Measurements from ENCODE around the gene RSPO1. TPM values are rescaled to one million over a fixed set of nuclear protein-coding genes. Genes with fewer than 3 reads are reported as not detected.
A peak's percentile ranks its signal among the peaks of the same experiment; 100 is the strongest.
"Not testable (repeated sequence)": the region's sequence is repeated elsewhere in the genome, so short reads cannot be mapped to it uniquely, and the experiment has no call there.

RSPO1 gene
- total and polyA plus RNA-seq, 4 experiments from 2014 or later: not detected

DNA sequence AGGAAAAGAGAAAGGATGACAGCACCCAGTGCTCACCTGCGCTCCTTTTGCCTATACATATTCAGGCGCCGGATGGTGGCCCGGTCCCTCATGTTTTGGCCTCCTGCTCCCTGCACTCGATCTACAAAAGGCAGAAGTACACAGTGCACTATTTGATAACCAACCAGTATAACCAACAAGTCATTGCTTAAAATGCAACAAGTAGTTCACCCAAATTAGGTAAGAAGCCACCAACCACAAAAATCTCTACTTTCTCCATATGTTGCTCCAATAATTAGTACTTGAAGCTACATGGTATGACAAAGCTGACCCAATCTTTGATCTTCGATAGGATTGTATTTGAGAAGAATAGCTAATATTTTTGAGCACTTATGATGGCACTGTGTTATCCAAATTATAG is 41.0 kb downstream of the RSPO1 start:
- Histone ChIP-seq H3K27me3 (ENCODE audit: insufficient read depth, low read length) (no peaks in the 10 kb centered on the region), H3K4me1 (ENCODE audit: insufficient read depth, low read length) (peaks cover 17% of the 10 kb centered on the region), H3K27ac (ENCODE audit: low read depth, low read length) (no peak overlapping the region), H3K9me3 (ENCODE audit: control insufficient read depth in 1 of 2, low read length in 2 of 2) (no peaks in the 10 kb centered on the region), H3K36me3 (ENCODE audit: insufficient read depth, low read length) (peaks cover 24% of the 10 kb centered on the region), H3K4me3 (ENCODE audit: low read length in 2 of 2) (no peak overlapping the region)
- ChIA-PET CTCF (ENCODE audit: partially characterized antibody) (interaction anchor here (1.3 kb wide), 1 partner anchor 88 kb away, joined by 4 read pairs; no protein-coding TSS in a partner anchor), POLR2A (ENCODE audit: partially characterized antibody) (no interaction called here)
- H3K36me3 Mint-ChIP-seq: peaks cover 14 to 44% of the 10 kb centered on the region in 2 donors
- H3K27me3 Mint-ChIP-seq: no peaks in the 10 kb centered on the region
- H3K9me3 Mint-ChIP-seq: no peaks in the 10 kb centered on the region
- peak overlapping the region in 3 of 7 donors; percentile 2 to 62 (median 37) for H3K27ac Mint-ChIP-seq
- no peak for DNase-seq
- peaks cover 18 to 36% (median 27%) of the 10 kb centered on the region in 4 donors for H3K4me1 Mint-ChIP-seq
- peak overlapping the region in 5 of 8 donors; percentile 5 to 54 (median 38) for H3K4me3 Mint-ChIP-seq
- intact Hi-C loops (cut with micrococcal nuclease): loop anchor here (2.0 kb wide), 1 partner anchor 89 kb away; no protein-coding TSS in a partner anchor

DNA sequence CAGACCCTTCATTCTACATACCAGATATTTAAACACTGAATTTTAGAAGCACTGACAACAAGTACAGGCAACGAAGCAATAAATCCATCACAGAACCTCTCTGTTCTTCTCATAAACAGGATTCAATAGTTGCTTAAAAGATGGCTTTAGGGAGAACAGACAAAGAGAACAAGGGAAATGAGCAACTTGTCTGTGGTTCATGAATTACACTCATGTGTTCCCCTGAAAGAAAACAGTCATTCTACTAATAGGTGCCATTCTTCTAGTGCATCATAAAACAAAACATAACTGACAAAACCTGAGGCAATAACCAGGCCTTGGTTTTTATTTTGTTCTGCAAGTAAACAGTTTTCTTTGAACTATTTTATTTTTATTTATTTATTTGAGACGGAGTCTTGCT is 45.8 kb downstream of the RSPO1 start:
- Mint-ChIP-seq H3K9me3 (no peaks in the 10 kb centered on the region), H3K4me1 (peaks cover 3 to 12% (median 10%) of the 10 kb centered on the region in 4 donors), H3K4me3 (no peak overlapping the region), H3K27me3 (no peaks in the 10 kb centered on the region), H3K27ac (no peak overlapping the region), H3K36me3 (peaks cover 35 to 68% of the 10 kb centered on the region in 2 donors)
- ChIA-PET CTCF (ENCODE audit: partially characterized antibody) (interaction anchor here (3.0 kb wide), 1 partner anchor 14 kb away, joined by 11 read pairs; no protein-coding TSS in a partner anchor), POLR2A (ENCODE audit: partially characterized antibody) (no interaction called here)
- Histone ChIP-seq H3K36me3 (ENCODE audit: insufficient read depth, low read length) (peaks cover 47% of the 10 kb centered on the region), H3K9me3 (ENCODE audit: control insufficient read depth in 1 of 2, low read length in 2 of 2) (no peaks in the 10 kb centered on the region), H3K4me1 (ENCODE audit: insufficient read depth, low read length) (peaks cover 3% of the 10 kb centered on the region), H3K27me3 (ENCODE audit: insufficient read depth, low read length) (no peaks in the 10 kb centered on the region), H3K27ac (ENCODE audit: low read depth, low read length) (no peak overlapping the region), H3K4me3 (ENCODE audit: low read length in 2 of 2) (no peak overlapping the region)
- no peak for DNase-seq
- intact Hi-C loops (cut with micrococcal nuclease): no loop called here

- H3K4me1 Mint-ChIP-seq; H3K9me3 ChIP-seq (ENCODE audit: control insufficient read depth in 1 of 2, low read length in 2 of 2); H3K4me3 Mint-ChIP-seq; H3K4me1 ChIP-seq (ENCODE audit: insufficient read depth, low read length); DNase-seq; intact Hi-C loops (cut with micrococcal nuclease); POLR2A ChIA-PET (ENCODE audit: partially characterized antibody); H3K9me3 Mint-ChIP-seq; H3K27me3 Mint-ChIP-seq; H3K27ac ChIP-seq (ENCODE audit: low read depth, low read length); H3K4me3 ChIP-seq (ENCODE audit: low read length in 2 of 2); H3K27me3 ChIP-seq (ENCODE audit: insufficient read depth, low read length): not testable (repeated sequence)
- CTCF ChIA-PET (ENCODE audit: partially characterized antibody): interaction anchor here (1.0 kb wide), 1 partner anchor 19 kb away, joined by 3 read pairs; no protein-coding TSS in a partner anchor
- H3K36me3 ChIP-seq (ENCODE audit: insufficient read depth, low read length): peaks cover 56% of the 10 kb centered on the region
- peaks cover 53 to 77% of the 10 kb centered on the region in 2 donors for H3K36me3 Mint-ChIP-seq
- peak overlapping the region in 1 of 7 donors; percentile 23 for H3K27ac Mint-ChIP-seq
Observed at GRCh38 chr1:37584544-37584943, 50.1 kb downstream of the RSPO1 start.

- peaks cover 67 to 83% of the 10 kb centered on the region in 2 donors for H3K36me3 Mint-ChIP-seq
- peak overlapping the region in 3 of 7 donors; percentile 24 to 42 (median 27) for H3K27ac Mint-ChIP-seq
- ChIA-PET POLR2A (ENCODE audit: partially characterized antibody) (no interaction called here), CTCF (ENCODE audit: partially characterized antibody) (interaction anchor here (0.5 to 2.0 kb wide), 2 partner anchors 25 to 28 kb away, joined by 3 to 6 read pairs; no protein-coding TSS in a partner anchor)
- Histone ChIP-seq H3K4me3 (ENCODE audit: low read length in 2 of 2) (no peak overlapping the region), H3K36me3 (ENCODE audit: insufficient read depth, low read length) (peaks cover 71% of the 10 kb centered on the region), H3K27ac (ENCODE audit: low read depth, low read length) (no peak overlapping the region), H3K27me3 (ENCODE audit: insufficient read depth, low read length) (no peaks in the 10 kb centered on the region), H3K9me3 (ENCODE audit: control insufficient read depth in 1 of 2, low read length in 2 of 2) (no peaks in the 10 kb centered on the region), H3K4me1 (ENCODE audit: insufficient read depth, low read length) (no peaks in the 10 kb centered on the region)
- DNase-seq: no peak
- intact Hi-C loops (cut with micrococcal nuclease): no loop called here
- peaks cover 0 to 1% (median 0%) of the 10 kb centered on the region in 4 donors for H3K4me1 Mint-ChIP-seq
- H3K9me3 Mint-ChIP-seq: no peaks in the 10 kb centered on the region
- no peak overlapping the region for H3K4me3 Mint-ChIP-seq
- no peaks in the 10 kb centered on the region for H3K27me3 Mint-ChIP-seq
Observed at GRCh38 chr1:37575692-37576091, 59.0 kb downstream of the RSPO1 start.

GRCh38 chr1:37574834-37575480 is 59.7 kb downstream of the RSPO1 start:
- H3K27ac ChIP-seq (ENCODE audit: low read depth, low read length): no peak overlapping the region
- Mint-ChIP-seq H3K9me3 (no peaks in the 10 kb centered on the region), H3K4me3 (no peak overlapping the region), H3K4me1 (peaks cover 0 to 1% (median 0%) of the 10 kb centered on the region in 4 donors), H3K36me3 (peaks cover 63 to 81% of the 10 kb centered on the region in 2 donors), H3K27ac (peak overlapping the region in 2 of 7 donors; percentile 22 to 75), H3K27me3 (no peaks in the 10 kb centered on the region)
- H3K27me3 ChIP-seq (ENCODE audit: insufficient read depth, low read length): no peaks in the 10 kb centered on the region
- H3K9me3 ChIP-seq (ENCODE audit: control insufficient read depth in 1 of 2, low read length in 2 of 2): no peaks in the 10 kb centered on the region
- DNase-seq: no peak
- no peak overlapping the region for H3K4me3 ChIP-seq (ENCODE audit: low read length in 2 of 2)
- ChIA-PET CTCF (ENCODE audit: partially characterized antibody) (interaction anchor here (1.2 to 2.0 kb wide), 2 partner anchors 10 to 29 kb away, joined by 3 to 6 read pairs; no protein-coding TSS in a partner anchor), POLR2A (ENCODE audit: partially characterized antibody) (no interaction called here)
- peaks cover 71% of the 10 kb centered on the region for H3K36me3 ChIP-seq (ENCODE audit: insufficient read depth, low read length)
- intact Hi-C loops (cut with micrococcal nuclease): no loop called here
- no peaks in the 10 kb centered on the region for H3K4me1 ChIP-seq (ENCODE audit: insufficient read depth, low read length)

- intact Hi-C loops (cut with micrococcal nuclease): no loop called here
- H3K27me3 Mint-ChIP-seq: no peaks in the 10 kb centered on the region
- H3K4me1 ChIP-seq (ENCODE audit: insufficient read depth, low read length): no peaks in the 10 kb centered on the region
- H3K27me3 ChIP-seq (ENCODE audit: insufficient read depth, low read length): no peaks in the 10 kb centered on the region
- H3K27ac ChIP-seq (ENCODE audit: low read depth, low read length): no peak overlapping the region
- no peak overlapping the region for H3K4me3 ChIP-seq (ENCODE audit: low read length in 2 of 2)
- H3K36me3 ChIP-seq (ENCODE audit: insufficient read depth, low read length): peaks cover 92% of the 10 kb centered on the region
- no peak overlapping the region for H3K4me3 Mint-ChIP-seq
- no peaks in the 10 kb centered on the region for H3K4me1 Mint-ChIP-seq
- H3K36me3 Mint-ChIP-seq: peaks cover 74 to 93% of the 10 kb centered on the region in 2 donors
- CTCF ChIA-PET (ENCODE audit: partially characterized antibody): no interaction called here
- H3K9me3 ChIP-seq (ENCODE audit: control insufficient read depth in 1 of 2, low read length in 2 of 2): no peaks in the 10 kb centered on the region
- DNase-seq: no peak
- H3K9me3 Mint-ChIP-seq: no peaks in the 10 kb centered on the region
- H3K27ac Mint-ChIP-seq: peak overlapping the region in 2 of 7 donors; percentile 45 to 57
- POLR2A ChIA-PET (ENCODE audit: partially characterized antibody): no interaction called here
Observed at GRCh38 chr1:37570528-37571334, 64.0 kb downstream of the RSPO1 start.

- Mint-ChIP-seq H3K4me3 (no peak overlapping the region), H3K27me3 (no peaks in the 10 kb centered on the region), H3K4me1 (no peaks in the 10 kb centered on the region), H3K9me3 (no peaks in the 10 kb centered on the region), H3K36me3 (peaks cover 57 to 77% of the 10 kb centered on the region in 2 donors), H3K27ac (peak overlapping the region in 2 of 7 donors; percentile 24 to 63)
- Histone ChIP-seq H3K27ac (ENCODE audit: low read depth, low read length) (no peak overlapping the region), H3K27me3 (ENCODE audit: insufficient read depth, low read length) (no peaks in the 10 kb centered on the region), H3K4me1 (ENCODE audit: insufficient read depth, low read length) (no peaks in the 10 kb centered on the region), H3K9me3 (ENCODE audit: control insufficient read depth in 1 of 2, low read length in 2 of 2) (no peaks in the 10 kb centered on the region), H3K36me3 (ENCODE audit: insufficient read depth, low read length) (peaks cover 62% of the 10 kb centered on the region), H3K4me3 (ENCODE audit: low read length in 2 of 2) (no peak overlapping the region)
- DNase-seq: no peak
- POLR2A ChIA-PET (ENCODE audit: partially characterized antibody): interaction anchor here (1.1 kb wide), 1 partner anchor 52 kb away, joined by 3 read pairs; no protein-coding TSS in a partner anchor
- CTCF ChIA-PET (ENCODE audit: partially characterized antibody): no interaction called here
- intact Hi-C loops (cut with micrococcal nuclease): no loop called here
Observed at GRCh38 chr1:37567023-37567422, 67.7 kb downstream of the RSPO1 start.
